Measurements from ENCODE around the gene DERL3. TPM values are rescaled to one million over a fixed set of nuclear protein-coding genes. Genes with fewer than 3 reads are reported as not detected.
A peak's percentile ranks its signal among the peaks of the same experiment; 100 is the strongest.

Gene DERL3
- total RNA-seq: under 1 TPM in 2 of 4 donors, not detected in 2; 0.28 to 0.36 TPM
- polyA plus RNA-seq: 10 to 100 TPM in 1 of 3 donors, 1 to 10 TPM in 2; 1.8 to 18.3 (median 5.1) TPM

- intact Hi-C loops (cut with DNase I): no loop called here
- Histone ChIP-seq H3K4me1 (peaks cover 0 to 26% (median 22%) of the 10 kb centered on the region in 4 donors), H3K4me3 (peak within 1 kb of the TSS; percentile 7 to 48 (median 38)), H3K9me3 (no peaks in the 10 kb centered on the region), H3K27me3 (no peaks in the 10 kb centered on the region), H3K36me3 (peaks cover 0 to 19% (median 8%) of the 10 kb centered on the region in 4 donors), H3K27ac (no peak within 1 kb of the TSS)
- TF ChIP-seq POLR2A (IDR thresholded peaks at IDR 0.05) (no peak), POLR2AphosphoS5 (IDR thresholded peaks at IDR 0.05) (peak in 1 of 4 donors; percentile 39), CTCF (IDR thresholded peaks at IDR 0.05) (no peak), EP300 (IDR thresholded peaks at IDR 0.05) (no peak)
- peak; percentile 98 for DNase-seq
- 0 to 1% methylated on average over 70 of the region's 70 CpGs for WGBS, 2 donors
Observed at GRCh38 chr22:23838681-23839468, at the start of gene DERL3. DERL3 (minus strand) TSS chr22:23839006; CDS start chr22:23838987, 19 bp downstream.

GRCh38 chr22:23884140-23884539 lies 45.3 kb upstream of the DERL3 start:
- Histone ChIP-seq H3K9me3 (no peaks in the 10 kb centered on the region), H3K4me3 (no peak overlapping the region), H3K4me1 (peaks cover 0 to 5% (median 0%) of the 10 kb centered on the region in 4 donors), H3K27me3 (no peaks in the 10 kb centered on the region), H3K36me3 (peaks cover 0 to 42% (median 0%) of the 10 kb centered on the region in 4 donors), H3K27ac (no peak overlapping the region)
- intact Hi-C loops (cut with DNase I): no loop called here
- no peak for DNase-seq
- TF ChIP-seq CTCF (IDR thresholded peaks at IDR 0.05) (no peak), POLR2AphosphoS5 (IDR thresholded peaks at IDR 0.05) (no peak), POLR2A (IDR thresholded peaks at IDR 0.05) (no peak), EP300 (IDR thresholded peaks at IDR 0.05) (no peak)
- WGBS, 2 donors: 94 to 95% methylated on average over 9 of the region's 9 CpGs

- no peaks in the 10 kb centered on the region for H3K27me3 ChIP-seq
- no peak overlapping the region for H3K4me3 ChIP-seq
- intact Hi-C loops (cut with DNase I): no loop called here
- WGBS, 2 donors: 97 to 98% methylated on average over 9 of the region's 9 CpGs
- H3K27ac ChIP-seq: no peak overlapping the region
- H3K4me1 ChIP-seq: peaks cover 0 to 4% (median 0%) of the 10 kb centered on the region in 4 donors
- no peaks in the 10 kb centered on the region for H3K9me3 ChIP-seq
- no peak for TF ChIP-seq POLR2A (IDR thresholded peaks at IDR 0.05)
- no peak for TF ChIP-seq EP300 (IDR thresholded peaks at IDR 0.05)
- TF ChIP-seq CTCF (IDR thresholded peaks at IDR 0.05): no peak
- no peak for TF ChIP-seq POLR2AphosphoS5 (IDR thresholded peaks at IDR 0.05)
- no peak for DNase-seq
- peaks cover 0 to 42% (median 0%) of the 10 kb centered on the region in 4 donors for H3K36me3 ChIP-seq
Observed at GRCh38 chr22:23883658-23884057, 44.9 kb upstream of the DERL3 start.

DNA sequence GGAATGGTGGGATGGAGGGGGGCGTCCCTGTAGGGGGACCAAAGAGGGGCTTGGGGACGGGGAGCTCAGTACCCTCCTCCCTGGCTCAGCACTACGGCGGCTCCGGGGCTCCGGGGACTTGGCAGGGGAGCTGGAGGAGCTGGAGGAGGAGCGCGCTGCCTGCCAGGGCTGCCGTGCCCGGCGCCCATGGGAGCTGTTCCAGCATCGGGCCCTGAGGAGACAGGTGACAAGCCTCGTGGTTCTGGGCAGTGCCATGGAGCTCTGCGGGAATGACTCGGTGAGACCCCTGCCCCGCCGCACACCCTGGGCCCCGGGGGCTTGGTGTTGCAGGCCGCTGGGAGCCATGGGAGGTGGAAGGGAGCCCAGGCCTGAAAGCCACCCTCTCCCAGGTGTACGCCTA lies 43.6 kb upstream of the DERL3 start:
- Histone ChIP-seq H3K27ac (no peak overlapping the region), H3K4me3 (no peak overlapping the region), H3K9me3 (no peaks in the 10 kb centered on the region), H3K36me3 (peaks cover 0 to 49% (median 2%) of the 10 kb centered on the region in 4 donors), H3K4me1 (no peaks in the 10 kb centered on the region), H3K27me3 (no peaks in the 10 kb centered on the region)
- intact Hi-C loops (cut with DNase I): no loop called here
- TF ChIP-seq CTCF (IDR thresholded peaks at IDR 0.05) (no peak), POLR2A (IDR thresholded peaks at IDR 0.05) (no peak), EP300 (IDR thresholded peaks at IDR 0.05) (no peak), POLR2AphosphoS5 (IDR thresholded peaks at IDR 0.05) (no peak)
- WGBS, 2 donors: 89 to 95% methylated on average over 20 of the region's 20 CpGs
- DNase-seq: no peak
